Measurements from ENCODE around the gene MAP4K4.

DNA sequence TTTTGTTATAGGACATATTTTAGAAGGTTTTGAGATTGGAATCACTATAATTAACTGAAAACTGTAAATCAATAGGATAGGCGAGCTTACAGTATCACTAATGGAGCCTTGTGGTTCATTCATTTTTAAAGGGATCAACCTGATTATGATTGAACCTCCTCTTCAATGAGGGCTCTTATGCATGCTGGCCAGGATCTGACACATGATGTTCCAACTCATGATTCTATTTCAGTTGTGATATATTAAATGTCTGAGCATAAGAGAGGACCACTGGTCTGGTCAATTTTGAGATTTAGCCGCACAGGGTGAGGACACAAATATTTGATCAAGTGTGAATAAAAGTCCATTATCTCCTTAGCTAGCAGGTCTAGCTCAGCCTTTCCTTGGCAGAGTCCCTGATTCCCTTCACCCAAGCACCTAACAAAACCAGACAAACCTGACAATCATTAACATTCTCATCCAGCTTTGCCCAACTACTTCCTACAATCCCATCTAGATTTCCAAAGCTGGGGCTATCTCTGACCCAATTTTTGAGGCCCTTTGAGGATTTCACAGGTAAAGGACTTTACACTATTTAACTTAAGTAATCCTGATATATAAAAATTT, 6.9 kb upstream of the MAP4K4 start:
- TF ChIP-seq, protein P1, sequence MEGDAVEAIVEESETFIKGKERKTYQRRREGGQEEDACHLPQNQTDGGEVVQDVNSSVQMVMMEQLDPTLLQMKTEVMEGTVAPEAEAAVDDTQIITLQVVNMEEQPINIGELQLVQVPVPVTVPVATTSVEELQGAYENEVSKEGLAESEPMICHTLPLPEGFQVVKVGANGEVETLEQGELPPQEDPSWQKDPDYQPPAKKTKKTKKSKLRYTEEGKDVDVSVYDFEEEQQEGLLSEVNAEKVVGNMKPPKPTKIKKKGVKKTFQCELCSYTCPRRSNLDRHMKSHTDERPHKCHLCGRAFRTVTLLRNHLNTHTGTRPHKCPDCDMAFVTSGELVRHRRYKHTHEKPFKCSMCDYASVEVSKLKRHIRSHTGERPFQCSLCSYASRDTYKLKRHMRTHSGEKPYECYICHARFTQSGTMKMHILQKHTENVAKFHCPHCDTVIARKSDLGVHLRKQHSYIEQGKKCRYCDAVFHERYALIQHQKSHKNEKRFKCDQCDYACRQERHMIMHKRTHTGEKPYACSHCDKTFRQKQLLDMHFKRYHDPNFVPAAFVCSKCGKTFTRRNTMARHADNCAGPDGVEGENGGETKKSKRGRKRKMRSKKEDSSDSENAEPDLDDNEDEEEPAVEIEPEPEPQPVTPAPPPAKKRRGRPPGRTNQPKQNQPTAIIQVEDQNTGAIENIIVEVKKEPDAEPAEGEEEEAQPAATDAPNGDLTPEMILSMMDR (conservative IDR thresholded peaks at IDR 0.05; ENCODE audit: low read length), result no peak
- no peak for TF ChIP-seq EZH2phosphoT487 (IDR thresholded peaks at IDR 0.05; ENCODE audit: borderline replicate concordance)
